HG03025 (cell line): ENCODE data around the gene SLC6A19.
"Not testable (repeated sequence)": the region's sequence is repeated elsewhere in the genome, so short reads cannot be mapped to it uniquely, and the experiment has no call there.

ENCODE experiments used
- ATAC-seq: cut with Tn5 transposase; IDR thresholded peaks from one replicate; pipeline ENCODE4 v1.9.1; 2021; ENCODE audit warnings: mild to moderate bottlenecking, moderate library complexity; ENCODE audit not compliant: unreplicated experiment, low FRiP score

The SLC6A19 gene

GRCh38 chr5:1201327-1202025 lies at the start of gene SLC6A19:
Gene SLC6A19 (plus strand): TSS chr5:1201595. CDS start chr5:1201651, 56 bp downstream.
- no peak for ATAC-seq

- no peak for ATAC-seq
These were observed 49.2 kb upstream of the SLC6A19 start for GRCh38 chr5:1152156-1152555.

- ATAC-seq, result no peak
These were observed 48.6 kb upstream of the SLC6A19 start for GRCh38 chr5:1152771-1153282.

- no peak for ATAC-seq
These were observed 48.0 kb upstream of the SLC6A19 start for GRCh38 chr5:1153428-1153827.

- no peak for ATAC-seq
These were observed 46.0 kb upstream of the SLC6A19 start for GRCh38 chr5:1155191-1156032.

GRCh38 chr5:1156033-1156753 lies 45.2 kb upstream of the SLC6A19 start:
- ATAC-seq, result no peak

GRCh38 chr5:1156754-1157460 lies 44.5 kb upstream of the SLC6A19 start:
- no peak for ATAC-seq

GRCh38 chr5:1157461-1157986 lies 43.9 kb upstream of the SLC6A19 start:
- ATAC-seq, result not testable (repeated sequence)

GRCh38 chr5:1158647-1159340 lies 42.6 kb upstream of the SLC6A19 start:
- no peak for ATAC-seq

GRCh38 chr5:1159341-1159675 lies 42.1 kb upstream of the SLC6A19 start:
- ATAC-seq, result no peak

GRCh38 chr5:1159774-1160406 lies 41.5 kb upstream of the SLC6A19 start:
- no peak for ATAC-seq

GRCh38 chr5:1161108-1161832 lies 40.1 kb upstream of the SLC6A19 start:
- no peak for ATAC-seq

- no peak for ATAC-seq
These were observed 39.6 kb upstream of the SLC6A19 start for GRCh38 chr5:1161833-1162229.

GRCh38 chr5:1162276-1162675 lies 39.1 kb upstream of the SLC6A19 start:
- ATAC-seq, result no peak

- no peak for ATAC-seq
These were observed 38.6 kb upstream of the SLC6A19 start for GRCh38 chr5:1162751-1163150.

- ATAC-seq, result no peak
These were observed 38.0 kb upstream of the SLC6A19 start for GRCh38 chr5:1163366-1163765.

GRCh38 chr5:1163879-1164278 lies 37.5 kb upstream of the SLC6A19 start:
- no peak for ATAC-seq
